NCI-H82 treated with DMSO at 0.1 percent for 48 hours (cell line): ENCODE measurements around the gene PRM3.

Source experiments
- DNase-seq: peaks from one replicate; lab custom pipeline; 2025; ENCODE audit not compliant: unreplicated experiment; lab: John Stamatoyannopoulos, UW

Gene PRM3

DNA sequence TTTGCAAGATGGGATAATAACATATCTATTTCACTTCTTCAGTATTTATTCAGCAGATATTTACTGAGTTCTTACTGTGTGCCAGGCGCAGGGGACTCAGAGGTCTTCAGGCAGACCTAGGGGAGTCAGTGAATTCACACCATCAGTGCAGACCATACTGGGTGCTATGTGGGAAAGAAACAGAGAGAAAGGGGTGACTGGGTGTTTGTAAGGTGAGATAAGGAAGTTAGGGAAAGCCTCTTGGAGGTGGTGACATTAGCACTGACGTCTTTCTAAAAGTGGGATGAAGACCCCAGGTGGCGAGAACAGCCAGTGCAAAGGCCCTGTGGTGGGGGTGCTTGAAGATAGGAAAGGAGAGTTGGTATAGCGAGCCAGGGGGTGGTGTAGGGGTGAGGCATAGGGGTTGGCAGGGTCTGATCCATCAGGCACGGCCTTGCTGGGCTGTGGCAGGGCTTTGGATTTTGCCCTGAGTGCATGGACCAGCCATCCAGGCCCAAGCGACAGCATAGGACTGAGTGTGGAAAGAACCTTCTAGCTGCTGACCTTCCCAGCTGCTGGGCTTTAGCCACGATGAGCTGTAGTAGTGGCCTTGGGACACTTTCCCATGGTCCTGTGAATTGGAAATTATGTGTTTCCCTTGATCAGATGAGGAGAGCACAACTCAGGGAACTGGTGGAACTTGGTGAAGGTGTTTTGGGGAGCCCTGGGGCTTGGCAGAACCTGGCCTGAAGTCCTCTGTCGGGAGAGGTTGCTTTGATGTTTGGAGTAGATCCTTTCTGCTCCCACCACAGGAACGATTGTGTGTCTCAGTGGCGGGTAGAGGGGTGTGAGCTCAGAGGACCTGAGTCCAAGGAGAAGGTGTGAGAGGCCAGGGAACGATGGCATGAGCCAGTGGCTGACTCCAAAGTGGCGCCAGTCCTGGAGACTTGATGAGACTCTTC is 13.5 kb downstream of the PRM3 start:
- DNase-seq, result no peak

DNA sequence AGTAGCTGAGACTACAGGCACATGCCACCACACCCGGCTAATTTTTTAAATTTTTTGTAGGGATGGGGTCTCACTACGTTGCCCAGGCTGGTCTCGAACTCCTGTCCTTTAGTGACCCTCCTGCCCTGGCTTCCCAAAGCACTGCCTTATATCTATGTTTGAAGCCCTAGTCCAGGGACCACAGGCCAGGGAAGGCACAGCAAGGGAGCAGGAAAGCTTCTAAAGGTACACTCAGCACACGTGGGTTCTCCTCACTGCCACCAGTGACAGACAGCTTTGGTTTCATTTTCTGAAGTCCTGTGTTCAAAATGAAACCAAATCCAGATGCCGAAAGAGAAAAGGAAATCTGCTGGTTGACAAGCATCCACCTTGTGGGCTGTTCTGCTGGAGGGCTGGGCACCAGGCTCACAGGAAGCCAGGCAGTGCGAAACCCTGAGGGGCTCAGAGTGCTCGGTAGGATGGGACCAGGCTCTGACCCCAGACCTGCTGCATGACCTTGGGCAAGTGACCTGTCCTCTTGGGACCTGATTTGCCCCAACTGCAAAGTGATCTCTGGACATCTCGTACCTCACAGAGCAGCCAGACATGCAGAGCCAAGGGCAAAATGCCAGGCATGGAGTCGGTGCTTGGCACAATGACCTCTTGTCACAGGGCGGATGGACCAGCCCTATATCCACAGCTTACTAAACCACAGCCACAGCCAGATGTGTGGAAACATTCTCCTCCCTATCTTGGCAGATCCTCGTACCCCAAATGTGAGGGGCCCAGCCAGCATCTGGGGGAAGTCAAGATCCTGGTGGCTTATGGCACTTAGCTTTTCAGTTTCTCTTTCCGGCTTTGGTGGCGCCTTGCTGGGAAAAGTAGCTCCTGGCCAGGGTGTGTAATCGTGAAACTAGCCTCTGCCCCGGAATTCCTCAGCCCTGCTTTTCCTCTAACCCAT is 14.6 kb downstream of the PRM3 start:
- no peak for DNase-seq

DNA sequence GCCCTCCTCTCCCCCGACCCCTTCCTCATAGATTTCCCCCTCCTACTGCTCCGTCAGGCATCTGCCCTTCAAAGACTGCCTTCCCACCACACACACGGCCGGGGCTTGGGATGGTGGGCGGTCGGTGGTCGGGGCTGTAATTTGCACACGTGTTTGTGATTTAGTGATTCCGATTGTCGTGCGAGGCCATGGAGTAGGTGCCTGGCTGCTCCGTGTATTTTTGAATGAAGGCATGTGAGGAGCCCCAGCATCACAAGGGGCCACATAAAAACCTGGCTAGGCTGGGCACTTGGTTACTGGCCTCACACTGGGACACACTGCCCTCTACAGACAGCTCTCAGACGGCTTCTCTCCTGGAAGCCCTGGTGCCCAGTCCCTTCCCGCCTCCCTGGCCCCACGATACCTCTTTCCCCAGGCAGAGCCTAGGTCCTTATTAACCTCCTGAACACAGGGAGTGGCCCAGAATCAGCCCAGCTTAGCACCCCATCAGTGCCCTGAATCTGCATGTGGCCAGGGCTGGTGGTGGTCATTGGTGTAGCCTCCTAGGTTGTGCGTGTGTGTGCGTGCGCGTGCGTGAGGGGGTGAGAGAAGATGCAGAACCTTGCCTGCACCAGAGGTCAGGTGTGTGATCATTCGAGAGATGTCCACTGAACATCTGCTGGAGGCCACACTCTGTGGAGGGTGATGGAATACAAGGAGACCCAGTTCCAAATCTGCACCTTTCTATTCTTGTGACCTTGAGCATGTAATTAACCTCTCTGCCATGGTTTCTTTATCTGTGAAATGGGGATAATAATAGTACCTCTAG is 16.1 kb downstream of the PRM3 start:
- DNase-seq, result peak; percentile 67

DNA sequence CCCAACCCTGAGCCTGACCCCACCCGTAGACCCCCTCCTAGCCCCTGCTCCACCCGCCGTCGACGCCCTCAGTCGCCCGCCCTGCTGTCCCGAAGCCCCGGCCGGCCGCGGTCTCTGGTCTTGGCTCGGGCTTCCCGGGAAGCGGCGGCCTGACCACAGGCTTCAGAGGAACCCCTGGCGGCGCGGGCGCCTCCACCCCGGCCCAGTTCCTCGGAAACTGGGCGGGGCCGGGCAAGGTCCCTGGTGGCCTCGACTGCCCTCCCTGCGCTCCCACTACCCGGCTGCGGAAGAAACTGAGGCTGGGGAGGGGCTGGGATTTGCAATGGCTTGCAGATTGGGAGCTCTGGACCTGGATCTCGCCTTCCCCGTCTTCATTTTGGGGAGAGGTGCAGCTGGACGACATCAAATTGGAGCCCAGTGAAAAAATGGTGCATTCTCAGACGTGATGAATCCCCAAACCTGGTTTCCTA is 16.7 kb downstream of the PRM3 start:
- DNase-seq, result no peak

GRCh38 chr16:11255737-11256660 is 17.4 kb downstream of the PRM3 start, which contains the start of gene SOCS1:
SOCS1 (minus strand) TSS chr16:11256204; CDS start chr16:11255478, 726 bp downstream.
- DNase-seq, result peak; percentile 50

DNA sequence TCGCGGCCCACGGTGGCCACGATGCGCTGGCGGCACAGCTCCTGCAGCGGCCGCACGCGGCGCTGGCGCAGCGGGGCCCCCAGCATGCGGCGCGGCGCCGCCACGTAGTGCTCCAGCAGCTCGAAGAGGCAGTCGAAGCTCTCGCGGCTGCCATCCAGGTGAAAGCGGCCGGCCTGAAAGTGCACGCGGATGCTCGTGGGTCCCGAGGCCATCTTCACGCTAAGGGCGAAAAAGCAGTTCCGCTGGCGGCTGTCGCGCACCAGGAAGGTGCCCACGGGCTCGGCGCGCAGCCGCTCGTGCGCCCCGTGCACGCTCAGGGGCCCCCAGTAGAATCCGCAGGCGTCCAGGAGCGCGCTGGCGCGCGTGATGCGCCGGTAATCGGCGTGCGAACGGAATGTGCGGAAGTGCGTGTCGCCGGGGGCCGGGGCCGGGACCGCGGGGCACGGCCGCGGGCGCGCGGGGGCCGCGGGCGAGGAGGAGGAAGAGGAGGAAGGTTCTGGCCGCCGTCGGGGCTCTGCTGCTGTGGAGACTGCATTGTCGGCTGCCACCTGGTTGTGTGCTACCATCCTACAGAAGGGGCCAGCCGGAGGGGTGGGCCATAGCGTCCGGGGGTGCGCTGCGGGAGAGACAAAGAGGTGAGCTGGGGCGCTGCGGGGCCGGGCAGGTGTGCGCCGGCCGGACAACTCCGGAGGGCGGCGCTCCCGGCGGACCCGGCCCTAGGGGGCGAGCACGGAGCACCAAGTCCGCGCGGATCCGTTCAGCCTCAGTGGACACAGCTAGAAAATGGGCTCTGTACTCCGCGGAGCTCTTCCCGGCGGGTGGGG is 18.3 kb downstream of the PRM3 start:
- DNase-seq, result no peak

DNA sequence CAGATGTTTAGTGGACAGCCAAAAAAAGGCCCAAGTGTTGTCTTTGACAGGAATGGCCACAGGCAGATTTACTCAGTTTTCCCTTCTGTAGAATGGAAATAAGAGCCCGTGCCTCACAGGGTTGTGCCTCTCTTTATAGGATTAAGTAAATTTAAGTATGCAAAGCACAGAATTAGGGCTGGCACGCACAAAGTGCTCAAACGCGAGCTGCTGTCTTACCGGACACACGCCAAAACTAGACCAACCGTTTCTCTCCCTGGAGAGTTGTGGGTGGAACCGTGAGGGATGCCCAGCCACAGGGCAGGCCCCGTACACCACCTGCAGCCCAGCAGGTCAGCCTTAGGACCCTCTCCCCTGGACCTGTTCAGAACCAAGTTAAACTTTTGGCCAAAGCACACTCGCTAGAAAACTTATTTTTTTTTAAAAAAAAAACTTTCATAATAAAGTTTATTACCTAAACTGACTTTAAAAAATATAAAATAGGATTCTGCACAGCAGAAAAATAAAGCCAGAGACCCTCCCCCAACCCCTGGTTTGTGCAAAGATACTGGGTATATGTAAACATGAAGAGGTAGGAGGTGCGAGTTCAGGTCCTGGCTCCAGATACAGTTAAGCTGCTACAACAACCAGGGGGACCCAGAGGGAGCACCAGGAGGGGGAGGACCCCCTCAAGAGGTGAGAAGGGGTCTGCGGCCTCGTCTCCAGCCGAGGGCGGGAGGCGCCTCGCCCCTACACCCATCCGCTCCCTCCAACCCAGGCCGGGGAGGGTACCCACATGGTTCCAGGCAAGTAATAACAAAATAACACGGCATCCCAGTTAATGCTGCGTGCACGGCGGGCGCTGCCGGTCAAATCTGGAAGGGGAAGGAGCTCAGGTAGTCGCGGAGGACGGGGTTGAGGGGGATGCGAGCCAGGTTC is 19.2 kb downstream of the PRM3 start:
- no peak for DNase-seq

DNA sequence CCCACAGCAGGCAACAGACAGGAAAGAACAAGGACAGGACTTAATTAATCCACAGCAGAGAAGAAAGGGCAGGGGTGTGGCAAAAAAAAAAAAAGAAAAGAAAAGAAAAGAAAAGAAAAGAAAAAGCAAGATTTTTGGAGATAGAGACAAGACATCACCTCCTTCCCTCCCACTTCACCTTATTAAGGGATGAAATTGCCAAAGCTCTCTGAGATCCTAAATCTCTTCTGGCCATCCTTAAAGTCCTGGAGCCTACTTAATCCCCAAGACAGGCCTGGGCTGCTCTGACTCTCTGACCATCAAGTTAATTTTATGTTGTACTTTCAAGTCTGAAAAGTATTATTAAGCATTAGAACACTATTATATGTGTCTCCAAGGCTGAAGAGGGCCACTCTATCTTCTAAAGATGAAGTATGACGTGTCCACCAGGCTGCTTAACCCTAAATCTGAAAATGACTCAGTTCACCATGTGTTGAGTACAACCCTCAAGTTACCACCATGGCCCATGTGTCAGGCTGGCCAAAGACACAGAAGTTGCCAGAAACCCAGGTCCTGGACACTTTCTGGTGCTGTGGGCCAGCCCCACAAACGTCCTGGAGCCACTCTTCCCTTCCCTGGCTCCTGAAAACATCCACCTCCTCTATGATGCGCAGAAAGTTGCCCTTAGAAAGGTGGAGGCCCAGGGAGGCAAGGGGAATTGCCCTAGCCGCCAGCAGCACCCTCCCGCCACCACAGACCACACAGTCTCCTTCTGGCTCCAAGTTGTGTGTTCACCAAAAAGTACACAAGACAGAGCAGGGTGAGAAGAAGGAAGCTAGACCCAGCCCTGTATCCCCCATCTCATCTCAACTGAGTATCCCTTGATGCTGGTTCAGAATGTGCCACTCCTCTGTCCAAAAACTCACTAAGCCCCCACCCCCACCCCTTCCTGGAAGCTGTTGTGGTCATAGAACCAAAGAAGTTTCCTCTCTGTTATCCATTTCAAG is 20.1 kb downstream of the PRM3 start:
- no peak for DNase-seq

GRCh38 chr16:11252482-11252931 is 20.9 kb downstream of the PRM3 start:
- DNase-seq, result no peak

GRCh38 chr16:11251525-11252481 is 21.6 kb downstream of the PRM3 start:
- no peak for DNase-seq

DNA sequence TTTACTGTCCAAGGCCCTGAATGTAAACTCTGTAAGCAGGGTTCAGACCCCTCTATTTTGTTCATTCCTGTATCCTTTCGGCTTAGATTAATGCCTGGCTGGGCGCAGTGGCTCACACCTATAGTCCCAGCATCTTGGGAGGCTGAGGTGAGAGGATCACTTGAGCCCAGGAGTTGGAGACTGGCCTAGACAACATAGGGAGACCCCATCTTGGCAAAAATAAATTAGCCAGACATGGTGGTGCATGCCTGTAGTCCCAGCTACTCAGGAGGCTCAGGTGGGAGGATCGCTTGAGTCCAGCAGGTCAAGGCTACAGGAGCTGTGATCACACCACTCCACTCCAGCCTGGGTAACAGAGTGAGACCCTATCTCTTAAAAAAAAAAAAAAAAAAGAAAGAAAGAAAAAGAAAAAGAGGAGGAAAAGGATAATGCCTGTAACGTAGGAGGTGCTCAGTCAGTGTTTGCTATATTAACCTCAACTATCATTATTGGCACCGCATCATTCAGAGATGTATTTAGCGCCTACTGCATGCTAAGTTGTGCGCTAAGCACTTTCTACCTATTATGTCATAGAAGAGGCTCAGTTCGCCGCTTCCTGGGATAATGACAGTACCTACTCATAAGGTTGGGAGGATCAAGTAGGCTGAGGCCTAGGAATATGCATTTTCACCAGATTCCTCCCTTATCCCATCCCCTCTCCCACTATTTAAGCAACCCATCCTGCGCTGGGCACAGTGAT is 22.5 kb downstream of the PRM3 start:
- DNase-seq, result no peak

GRCh38 chr16:11250091-11250785 is 23.2 kb downstream of the PRM3 start:
- DNase-seq, result no peak

GRCh38 chr16:11249233-11250061 is 24.0 kb downstream of the PRM3 start:
- DNase-seq, result no peak
